Cardiac fibroblast (primary cell): Measurements from ENCODE around the gene BBS9.
"Not testable (repeated sequence)": the region's sequence is repeated elsewhere in the genome, so short reads cannot be mapped to it uniquely, and the experiment has no call there.

Source experiments
- DNase-seq, 2 donors: peaks; one replicate each; pipeline versions ENCODE4 v3.0.0 to v3.0.0-alpha.2; 2010; ENCODE audit warnings: low read depth in 2 of 2
- H3K4me3 ChIP-seq, 2 donors: replicated peaks in 1 of 2; 1 replicate in 1 of 2; 2 replicates in 1 of 2; pipeline ENCODE4 v1.5.1; 2011; ENCODE audit warnings: low read depth in 2 of 2, low read length in 2 of 2, mild to moderate bottlenecking in 2 of 2, moderate library complexity in 1 of 2
- TF ChIP-seq, protein P1 (sequence below): IDR thresholded peaks from one replicate; pipeline ENCODE4 v1.5.1; 2011; ENCODE audit warnings: low read depth, mild to moderate bottlenecking, low read length, inconsistent platforms

Gene BBS9

DNA sequence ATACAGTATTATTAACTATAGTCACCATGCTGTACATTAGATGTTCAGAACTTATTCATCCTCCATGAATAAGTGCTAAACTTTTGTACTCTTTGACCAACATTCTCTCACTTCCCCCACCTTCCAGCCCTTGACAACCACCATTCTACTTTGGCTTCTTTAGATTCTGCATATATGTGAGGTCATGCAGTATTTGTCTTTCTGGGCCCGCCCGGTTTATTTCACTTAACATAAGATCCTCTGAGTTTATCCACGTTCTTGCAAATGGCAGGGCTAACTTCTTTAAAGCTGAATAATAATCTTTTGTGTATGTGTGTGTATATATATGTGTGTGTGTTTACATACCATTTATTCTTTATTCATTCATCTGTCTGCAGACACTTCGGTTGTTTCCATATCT lies 336.8 kb downstream of the BBS9 start:
- TF ChIP-seq, protein P1, sequence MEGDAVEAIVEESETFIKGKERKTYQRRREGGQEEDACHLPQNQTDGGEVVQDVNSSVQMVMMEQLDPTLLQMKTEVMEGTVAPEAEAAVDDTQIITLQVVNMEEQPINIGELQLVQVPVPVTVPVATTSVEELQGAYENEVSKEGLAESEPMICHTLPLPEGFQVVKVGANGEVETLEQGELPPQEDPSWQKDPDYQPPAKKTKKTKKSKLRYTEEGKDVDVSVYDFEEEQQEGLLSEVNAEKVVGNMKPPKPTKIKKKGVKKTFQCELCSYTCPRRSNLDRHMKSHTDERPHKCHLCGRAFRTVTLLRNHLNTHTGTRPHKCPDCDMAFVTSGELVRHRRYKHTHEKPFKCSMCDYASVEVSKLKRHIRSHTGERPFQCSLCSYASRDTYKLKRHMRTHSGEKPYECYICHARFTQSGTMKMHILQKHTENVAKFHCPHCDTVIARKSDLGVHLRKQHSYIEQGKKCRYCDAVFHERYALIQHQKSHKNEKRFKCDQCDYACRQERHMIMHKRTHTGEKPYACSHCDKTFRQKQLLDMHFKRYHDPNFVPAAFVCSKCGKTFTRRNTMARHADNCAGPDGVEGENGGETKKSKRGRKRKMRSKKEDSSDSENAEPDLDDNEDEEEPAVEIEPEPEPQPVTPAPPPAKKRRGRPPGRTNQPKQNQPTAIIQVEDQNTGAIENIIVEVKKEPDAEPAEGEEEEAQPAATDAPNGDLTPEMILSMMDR = no peak
- DNase-seq = no peak
- H3K4me3 ChIP-seq = no peak overlapping the region

DNA sequence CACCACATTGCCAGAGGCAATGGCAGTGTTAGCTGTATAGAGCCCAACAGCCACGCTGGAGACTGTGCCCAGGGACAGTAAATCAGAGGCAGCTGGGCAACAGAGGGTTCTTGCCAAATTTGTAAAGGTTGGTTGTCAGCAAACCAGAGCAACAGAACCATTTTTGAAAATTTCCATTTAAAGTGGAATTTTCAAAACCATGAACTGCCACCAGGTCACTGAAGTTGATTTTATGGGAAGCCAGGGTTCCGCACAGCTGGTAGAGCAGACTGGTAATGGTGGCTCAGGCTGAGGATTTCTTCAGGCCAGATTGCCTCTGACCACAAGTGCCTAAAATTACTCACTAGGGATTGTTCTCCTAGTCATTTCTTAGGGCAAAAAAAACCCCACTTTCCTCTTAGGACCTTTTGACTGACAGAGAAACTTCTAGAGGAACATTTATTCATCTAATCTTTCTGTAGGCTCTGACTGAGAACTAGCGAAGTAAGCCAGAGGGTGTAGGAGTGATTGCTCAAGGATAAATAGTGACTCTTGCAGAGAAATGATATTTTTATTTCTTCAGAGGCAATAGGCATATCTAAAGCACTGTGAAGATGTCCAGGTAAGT lies 342.4 kb downstream of the BBS9 start:
- TF ChIP-seq, protein P1 = no peak
- H3K4me3 ChIP-seq = no peak overlapping the region
- DNase-seq = peak in 1 of 2 donors; percentile 5

DNA sequence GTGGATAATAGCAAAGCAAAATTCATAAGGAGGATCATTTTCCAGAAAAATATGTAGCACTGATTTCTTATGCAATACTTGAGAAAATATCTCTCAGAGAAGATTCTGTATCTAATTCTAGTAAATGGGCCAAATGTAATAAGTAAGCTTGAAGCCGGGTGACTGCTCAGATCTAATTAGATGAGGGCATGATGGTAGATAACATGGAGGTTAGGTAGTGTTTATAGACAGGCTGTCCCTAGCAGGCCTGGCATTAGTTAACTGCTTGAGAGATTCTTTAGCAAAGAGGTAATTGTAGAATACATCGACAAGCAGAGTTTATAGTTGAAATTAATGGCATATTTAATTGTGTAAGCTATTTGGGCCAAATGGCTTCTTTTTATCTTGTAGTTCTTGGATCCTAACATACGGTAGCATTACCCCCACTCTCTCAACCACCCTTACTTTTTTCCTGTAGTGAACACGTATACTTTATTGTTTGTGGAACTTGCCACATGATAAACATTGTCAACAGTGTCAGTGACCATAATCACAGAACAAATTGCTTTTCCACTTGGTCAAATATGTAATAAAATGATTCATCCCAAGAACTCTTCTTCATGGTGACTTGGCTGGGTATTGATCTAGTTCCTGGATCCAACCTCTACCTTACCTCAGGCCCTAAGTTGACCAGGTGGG lies 343.1 kb downstream of the BBS9 start:
- H3K4me3 ChIP-seq = no peak overlapping the region
- DNase-seq = no peak
- TF ChIP-seq, protein P1 = no peak

DNA sequence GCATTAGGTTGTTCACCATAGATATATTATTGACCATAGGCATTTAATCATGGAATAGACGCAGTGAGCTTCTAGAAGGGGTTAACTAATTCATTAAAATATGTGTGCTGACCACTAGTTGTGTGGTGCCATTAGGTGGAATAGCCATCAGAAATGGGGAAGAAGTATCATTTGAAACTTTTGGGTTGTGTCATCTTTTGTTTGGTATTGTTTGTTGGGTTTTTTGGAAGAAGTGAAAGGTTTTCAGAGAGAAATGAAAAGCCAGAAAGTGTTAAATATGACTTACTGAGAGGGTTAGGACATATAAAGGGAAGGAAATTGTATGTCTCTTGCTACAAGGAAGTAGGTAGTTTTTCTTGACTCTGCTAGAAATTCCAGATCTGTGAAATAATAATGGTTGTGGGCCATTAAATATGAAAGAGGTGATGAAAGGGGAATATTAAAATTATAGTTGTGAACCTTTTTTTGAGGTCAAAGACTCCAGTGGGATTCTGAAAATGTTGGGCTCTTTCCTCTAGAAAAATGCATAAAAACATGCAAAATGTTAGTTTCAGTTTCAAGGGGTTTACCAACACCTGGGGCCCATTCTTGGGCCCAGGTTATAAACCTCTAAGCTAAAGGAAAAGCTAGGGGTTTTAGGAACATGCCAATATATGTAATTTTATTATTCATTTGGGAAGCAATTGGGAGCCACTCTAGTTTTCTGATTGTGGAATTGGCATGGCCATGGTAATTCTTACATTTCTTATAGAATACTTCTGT lies 348.5 kb downstream of the BBS9 start:
- no peak for DNase-seq
- TF ChIP-seq, protein P1 = no peak

DNA sequence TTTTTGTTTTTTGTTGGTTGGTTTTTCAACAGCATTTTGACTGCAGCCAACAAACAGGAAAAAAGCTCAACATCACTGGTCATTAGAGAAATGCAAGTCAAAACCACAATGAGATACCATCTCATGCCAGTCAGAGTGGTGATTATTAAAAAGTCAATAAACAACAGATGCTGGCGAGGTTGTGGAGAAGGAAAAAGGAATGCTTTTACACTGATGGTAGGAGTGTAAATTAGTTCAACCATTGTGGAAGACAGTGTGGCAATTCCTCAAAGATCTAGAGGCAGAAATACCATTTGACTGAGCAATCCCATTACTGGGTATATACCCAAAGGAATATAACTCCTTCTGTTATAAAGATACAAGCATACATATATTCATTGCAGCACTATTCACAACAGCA lies 355.1 kb downstream of the BBS9 start:
- not testable (repeated sequence) for DNase-seq, H3K4me3 ChIP-seq

More for the DNA sequence above, 348.5 kb downstream of the BBS9 start:
- H3K4me3 ChIP-seq = no peak overlapping the region

DNA sequence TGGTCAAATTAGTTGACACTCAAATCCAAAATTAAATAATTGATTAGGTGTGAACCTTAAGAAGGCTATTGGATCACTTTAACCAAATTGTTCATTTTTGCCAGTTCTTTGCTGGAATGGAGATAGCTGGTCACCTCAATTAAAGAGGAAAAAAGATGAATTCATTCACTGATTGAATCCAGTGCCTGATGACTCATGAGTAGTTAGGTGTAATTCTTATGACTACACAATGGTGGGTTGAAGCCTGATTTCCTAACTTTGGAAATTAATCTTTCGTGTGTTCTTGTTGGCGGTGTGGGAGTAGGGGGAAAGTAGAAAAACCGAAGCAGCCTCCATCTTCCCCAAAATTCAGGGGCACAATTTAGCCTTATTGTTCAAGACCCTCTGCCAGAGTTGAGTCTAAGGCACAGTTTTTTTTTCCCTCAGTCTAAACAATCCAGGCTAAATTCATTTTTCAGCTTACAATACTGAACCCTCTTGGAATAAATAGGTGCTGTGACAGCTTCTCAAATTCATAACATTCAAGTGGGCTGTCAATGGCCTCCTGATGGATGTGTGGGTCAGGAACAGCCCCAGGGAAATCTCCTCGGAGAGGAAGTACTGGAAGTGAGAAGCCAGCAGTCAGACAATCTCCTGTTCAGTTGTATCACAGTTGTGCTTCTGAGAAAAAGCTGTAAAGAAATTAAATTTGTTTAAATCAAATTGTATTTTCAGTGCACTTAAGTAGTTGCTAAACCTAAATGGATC lies 356.6 kb downstream of the BBS9 start:
- peak in 1 of 2 donors; percentile 45 for DNase-seq
- TF ChIP-seq, protein P1 = no peak
- H3K4me3 ChIP-seq = no peak overlapping the region
